Spinal cord (tissue), 10 donors: ENCODE measurements around the gene TMEM87B. TPM values are rescaled to one million over a fixed set of nuclear protein-coding genes. Genes with fewer than 3 reads are reported as not detected.

Experiments used
- DNase-seq, 6 donors: peaks; one replicate each; pipeline versions ENCODE4 v3.0.0 to v3.0.0-alpha.2; 2013 to 2015; ENCODE audit warnings: low spot score in 6 of 6, low read depth in 4 of 6
- H3K27ac ChIP-seq: one replicate; pipeline ENCODE4 v1.5.1; 2013; ENCODE audit warnings: low read depth, low read length, control low read depth
- H3K27me3 ChIP-seq: one replicate; pipeline ENCODE4 v1.6.1; 2013; ENCODE audit warnings: low read length; ENCODE audit not compliant: control insufficient read depth, insufficient read depth
- H3K36me3 ChIP-seq: one replicate; pipeline ENCODE4 v1.6.1; 2013; ENCODE audit warnings: low read length; ENCODE audit not compliant: control insufficient read depth, insufficient read depth
- H3K4me1 ChIP-seq: one replicate; pipeline ENCODE4 v1.6.1; 2013; ENCODE audit warnings: low read length; ENCODE audit not compliant: control insufficient read depth, insufficient read depth
- H3K4me3 ChIP-seq: one replicate; pipeline ENCODE4 v1.5.1; 2013; ENCODE audit warnings: low read depth, low read length, control low read depth
- H3K9me3 ChIP-seq: one replicate; pipeline ENCODE4 v1.6.1; 2013; ENCODE audit warnings: low read length; ENCODE audit not compliant: control insufficient read depth, insufficient read depth
- WGBS: methylation state at CpG from one replicate; pipeline ENCODE4 v1.1.5; 2013; ENCODE audit warnings: missing lambda C conversion rate; ENCODE audit not compliant: insufficient coverage; 5-methylcytosine and 5-hydroxymethylcytosine counted together
- long read RNA-seq, 4 donors: transcript quantifications; one replicate each; lab custom pipeline, GENCODE V29; 2026
- polyA plus RNA-seq, 2 donors: library from polyadenylated mRNA; unstranded; fragments of 120-200 nt; gene quantifications; one replicate each; pipeline ENCODE4 v1.2.1, GENCODE V29; 2013; ENCODE audit not compliant: insufficient read length in 2 of 2
- total RNA-seq, 2 donors: library from RNA; depleted of rRNA in 1 of 2; stranded (reverse); fragments of 120-200 nt in 1 of 2; fragments of >200 nt in 1 of 2; gene quantifications; one replicate each; pipeline versions ENCODE4 v1.2.3 to v1.2.4, GENCODE V29; 2013 to 2014
- donor health status: healthy.

Gene TMEM87B
- 10 to 100 TPM in 1 of 2 donors, 1 to 10 TPM in 1; 8.5 to 18.1 TPM for total RNA-seq
- polyA plus RNA-seq, result 10 to 100 TPM; 10.1 to 10.3 TPM
- long read RNA-seq, donor 1, result 0 reads
- long read RNA-seq, donor 2, result 0 reads
- long read RNA-seq, donor 3, result 0 reads
- long read RNA-seq, donor 4, full-length matches to known transcripts, result 3 of 3 reads
- long read RNA-seq, donor 4, partial matches to known transcripts, result 0 of 3 reads
- long read RNA-seq, donor 4, other reads (novel, unspliced or antisense), result 0 of 3 reads

- DNase-seq, result peak; percentile 86 to 99 (median 94)
- no peaks in the 10 kb centered on the region for H3K27me3 ChIP-seq
- under 1% methylated on average over 80 of the region's 90 CpGs for WGBS
- peak within 1 kb of the TSS; percentile 98 for H3K27ac ChIP-seq
- H3K4me1 ChIP-seq, result peaks cover 7% of the 10 kb centered on the region
- H3K36me3 ChIP-seq, result peaks cover 2% of the 10 kb centered on the region
- H3K4me3 ChIP-seq, result peak within 1 kb of the TSS; percentile 85
- no peaks in the 10 kb centered on the region for H3K9me3 ChIP-seq
These were observed at the start of gene TMEM87B for GRCh38 chr2:112054847-112055729. Gene TMEM87B, plus strand, starts transcription at chr2:112055269. Its CDS starts 323 bp downstream, at chr2:112055592.

GRCh38 chr2:112005406-112006075, 49.5 kb upstream of the TMEM87B start:
- H3K27ac ChIP-seq, result no peak overlapping the region
- 93% methylated on average over 2 of the region's 5 CpGs for WGBS
- no peak overlapping the region for H3K4me3 ChIP-seq
- no peak for DNase-seq
- peaks cover 2% of the 10 kb centered on the region for H3K36me3 ChIP-seq
- no peaks in the 10 kb centered on the region for H3K27me3 ChIP-seq
- H3K4me1 ChIP-seq, result no peaks in the 10 kb centered on the region
- no peaks in the 10 kb centered on the region for H3K9me3 ChIP-seq

- Histone ChIP-seq H3K36me3 (peaks cover 6% of the 10 kb centered on the region), H3K27ac (no peak overlapping the region), H3K9me3 (no peaks in the 10 kb centered on the region), H3K4me3 (no peak overlapping the region), H3K27me3 (no peaks in the 10 kb centered on the region), H3K4me1 (no peaks in the 10 kb centered on the region)
- no peak for DNase-seq
- WGBS, result 100% methylated on average over 3 of the region's 4 CpGs
These were observed 49.0 kb upstream of the TMEM87B start for GRCh38 chr2:112006076-112006410.

- DNase-seq, result no peak
- Histone ChIP-seq H3K4me1 (no peaks in the 10 kb centered on the region), H3K9me3 (no peaks in the 10 kb centered on the region), H3K27me3 (no peaks in the 10 kb centered on the region), H3K36me3 (peaks cover 11% of the 10 kb centered on the region), H3K4me3 (no peak overlapping the region), H3K27ac (no peak overlapping the region)
- WGBS, result no CpG with 5 or more reads among the region's 2 CpGs
These were observed 47.6 kb upstream of the TMEM87B start for GRCh38 chr2:112007493-112007892.

GRCh38 chr2:112008910-112009485, 46.1 kb upstream of the TMEM87B start:
- Histone ChIP-seq H3K27ac (no peak overlapping the region), H3K27me3 (no peaks in the 10 kb centered on the region), H3K36me3 (peaks cover 8% of the 10 kb centered on the region), H3K4me3 (no peak overlapping the region), H3K9me3 (no peaks in the 10 kb centered on the region), H3K4me1 (no peaks in the 10 kb centered on the region)
- WGBS, result no CpG with 5 or more reads among the region's 2 CpGs
- no peak for DNase-seq

- H3K27me3 ChIP-seq, result no peaks in the 10 kb centered on the region
- no peak overlapping the region for H3K4me3 ChIP-seq
- H3K27ac ChIP-seq, result no peak overlapping the region
- H3K9me3 ChIP-seq, result no peaks in the 10 kb centered on the region
- 83% methylated on average over 5 of the region's 10 CpGs for WGBS
- H3K36me3 ChIP-seq, result peaks cover 8% of the 10 kb centered on the region
- DNase-seq, result no peak
- H3K4me1 ChIP-seq, result no peaks in the 10 kb centered on the region
These were observed 44.3 kb upstream of the TMEM87B start for GRCh38 chr2:112010751-112011150.

GRCh38 chr2:112012556-112012955, 42.5 kb upstream of the TMEM87B start:
- H3K9me3 ChIP-seq, result no peaks in the 10 kb centered on the region
- no peak overlapping the region for H3K27ac ChIP-seq
- WGBS, result 100% methylated on average over 1 of the region's 5 CpGs
- peaks cover 8% of the 10 kb centered on the region for H3K36me3 ChIP-seq
- H3K27me3 ChIP-seq, result no peaks in the 10 kb centered on the region
- DNase-seq, result no peak
- no peaks in the 10 kb centered on the region for H3K4me1 ChIP-seq
- H3K4me3 ChIP-seq, result no peak overlapping the region

GRCh38 chr2:112018846-112019245, 36.2 kb upstream of the TMEM87B start:
- peaks cover 7% of the 10 kb centered on the region for H3K36me3 ChIP-seq
- DNase-seq, result no peak
- H3K9me3 ChIP-seq, result no peaks in the 10 kb centered on the region
- no peak overlapping the region for H3K4me3 ChIP-seq
- no peaks in the 10 kb centered on the region for H3K4me1 ChIP-seq
- 100% methylated on average over 3 of the region's 8 CpGs for WGBS
- H3K27ac ChIP-seq, result no peak overlapping the region
- no peaks in the 10 kb centered on the region for H3K27me3 ChIP-seq

GRCh38 chr2:112019569-112019982, 35.5 kb upstream of the TMEM87B start:
- Histone ChIP-seq H3K4me3 (no peak overlapping the region), H3K27ac (no peak overlapping the region), H3K4me1 (no peaks in the 10 kb centered on the region), H3K36me3 (peaks cover 11% of the 10 kb centered on the region), H3K9me3 (no peaks in the 10 kb centered on the region), H3K27me3 (no peaks in the 10 kb centered on the region)
- DNase-seq, result no peak
- 80% methylated on average over 2 of the region's 4 CpGs for WGBS
